Measurements from ENCODE around the gene NETO2.

The NETO2 gene

DNA sequence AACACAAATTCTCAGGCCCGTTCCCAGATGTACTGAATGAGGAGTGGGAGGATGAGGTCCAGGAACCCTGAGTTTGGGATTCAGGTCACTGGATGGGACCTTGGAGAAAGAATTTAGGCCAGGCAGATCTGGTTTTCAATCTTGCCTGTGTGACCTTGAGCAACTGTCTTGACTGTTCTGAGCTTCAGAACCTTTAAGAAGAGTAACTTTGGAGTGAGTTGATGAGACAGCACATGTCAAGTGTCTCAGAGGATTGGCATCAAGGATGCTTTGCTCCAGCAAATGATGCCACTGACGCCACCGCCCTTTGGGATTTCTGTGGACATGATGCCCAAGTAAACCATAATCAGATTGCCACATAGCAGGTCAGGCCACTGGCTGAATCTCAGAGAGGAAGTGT, 114.0 kb downstream of the NETO2 start:
- Histone ChIP-seq H3K36me3 (ENCODE audit: low read length) (no peaks in the 10 kb centered on the region), H3K27ac (ENCODE audit: low read depth, low read length) (no peak overlapping the region), H2AFZ (ENCODE audit: low read depth, low read length, severe bottlenecking) (no peak overlapping the region), H4K20me1 (ENCODE audit: low read depth, low read length) (no peaks in the 10 kb centered on the region), H3K27me3 (ENCODE audit: low read length) (no peaks in the 10 kb centered on the region), H3K4me3 (ENCODE audit: insufficient read depth, low read length, poor library complexity, severe bottlenecking) (no peak overlapping the region), H3K9ac (ENCODE audit: low read length) (no peak overlapping the region), H3K9me3 (ENCODE audit: insufficient read depth, low read length) (no peaks in the 10 kb centered on the region), H3K9me2 (replicated peaks; ENCODE audit: insufficient read depth, low read length) (no peaks in the 10 kb centered on the region), H3K79me2 (ENCODE audit: insufficient read depth, low read length) (no peaks in the 10 kb centered on the region), H3F3A (ENCODE audit: insufficient read depth) (no peaks in the 10 kb centered on the region), H3K4me2 (ENCODE audit: low read depth, low read length, poor library complexity, severe bottlenecking) (no peak overlapping the region)
- TF ChIP-seq EZH2phosphoT487 (conservative IDR thresholded peaks at IDR 0.05; ENCODE audit: low read length), result no peak
- TF ChIP-seq, protein P1, sequence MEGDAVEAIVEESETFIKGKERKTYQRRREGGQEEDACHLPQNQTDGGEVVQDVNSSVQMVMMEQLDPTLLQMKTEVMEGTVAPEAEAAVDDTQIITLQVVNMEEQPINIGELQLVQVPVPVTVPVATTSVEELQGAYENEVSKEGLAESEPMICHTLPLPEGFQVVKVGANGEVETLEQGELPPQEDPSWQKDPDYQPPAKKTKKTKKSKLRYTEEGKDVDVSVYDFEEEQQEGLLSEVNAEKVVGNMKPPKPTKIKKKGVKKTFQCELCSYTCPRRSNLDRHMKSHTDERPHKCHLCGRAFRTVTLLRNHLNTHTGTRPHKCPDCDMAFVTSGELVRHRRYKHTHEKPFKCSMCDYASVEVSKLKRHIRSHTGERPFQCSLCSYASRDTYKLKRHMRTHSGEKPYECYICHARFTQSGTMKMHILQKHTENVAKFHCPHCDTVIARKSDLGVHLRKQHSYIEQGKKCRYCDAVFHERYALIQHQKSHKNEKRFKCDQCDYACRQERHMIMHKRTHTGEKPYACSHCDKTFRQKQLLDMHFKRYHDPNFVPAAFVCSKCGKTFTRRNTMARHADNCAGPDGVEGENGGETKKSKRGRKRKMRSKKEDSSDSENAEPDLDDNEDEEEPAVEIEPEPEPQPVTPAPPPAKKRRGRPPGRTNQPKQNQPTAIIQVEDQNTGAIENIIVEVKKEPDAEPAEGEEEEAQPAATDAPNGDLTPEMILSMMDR (IDR thresholded peaks at IDR 0.05; ENCODE audit: insufficient read depth, low read length, poor library complexity, severe bottlenecking), result no peak

DNA sequence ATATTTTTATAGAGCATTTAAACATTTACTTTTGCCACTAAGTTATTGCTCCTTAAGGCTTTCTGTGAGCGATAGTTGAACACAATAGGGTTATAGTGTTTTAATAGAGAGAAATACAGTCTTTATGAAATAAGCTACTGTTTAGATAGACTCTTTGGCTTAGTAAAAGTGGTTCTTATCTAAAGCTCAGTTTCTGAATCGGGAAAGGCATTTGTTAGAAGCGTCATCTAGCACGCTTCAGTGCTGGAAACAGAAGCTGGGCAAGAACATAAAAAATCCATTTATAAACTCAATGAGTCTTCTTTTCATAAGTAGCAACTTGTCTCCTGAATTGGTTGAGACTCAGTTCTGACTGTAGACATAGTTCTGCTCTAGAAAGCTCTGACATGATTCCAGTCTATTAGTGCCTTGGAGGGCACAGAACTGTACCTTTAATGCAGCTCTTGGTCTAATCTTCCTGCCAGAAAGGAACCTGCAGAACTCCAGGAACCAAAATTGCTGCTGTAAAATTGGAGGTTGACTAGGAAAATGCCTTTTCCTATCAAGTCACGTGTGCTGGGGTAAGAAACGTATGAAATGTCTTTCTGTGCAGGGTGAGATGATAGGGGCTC, 114.9 kb downstream of the NETO2 start:
- H2AFZ ChIP-seq (ENCODE audit: low read depth, low read length, severe bottlenecking), result no peak overlapping the region
- no peak overlapping the region for H3K4me2 ChIP-seq (ENCODE audit: low read depth, low read length, poor library complexity, severe bottlenecking)
- H3K9ac ChIP-seq (ENCODE audit: low read length), result no peak overlapping the region
- no peaks in the 10 kb centered on the region for H3F3A ChIP-seq (ENCODE audit: insufficient read depth)
- H3K9me2 ChIP-seq (replicated peaks; ENCODE audit: insufficient read depth, low read length), result no peaks in the 10 kb centered on the region
- no peaks in the 10 kb centered on the region for H3K9me3 ChIP-seq (ENCODE audit: insufficient read depth, low read length)
- no peak overlapping the region for H3K4me3 ChIP-seq (ENCODE audit: insufficient read depth, low read length, poor library complexity, severe bottlenecking)
- TF ChIP-seq, protein P1 (IDR thresholded peaks at IDR 0.05; ENCODE audit: insufficient read depth, low read length, poor library complexity, severe bottlenecking), result no peak
- TF ChIP-seq EZH2phosphoT487 (conservative IDR thresholded peaks at IDR 0.05; ENCODE audit: low read length), result no peak
- H3K36me3 ChIP-seq (ENCODE audit: low read length), result no peaks in the 10 kb centered on the region
- H3K27me3 ChIP-seq (ENCODE audit: low read length), result no peaks in the 10 kb centered on the region
- H3K27ac ChIP-seq (ENCODE audit: low read depth, low read length), result no peak overlapping the region
- H4K20me1 ChIP-seq (ENCODE audit: low read depth, low read length), result no peaks in the 10 kb centered on the region
- H3K79me2 ChIP-seq (ENCODE audit: insufficient read depth, low read length), result no peaks in the 10 kb centered on the region
